Cortex of kidney (tissue), 1 donor: Measurements from ENCODE around the gene AGAP1.

Experiments
- DNase-seq: peaks from one replicate; lab custom pipeline; 2025; lab: John Stamatoyannopoulos, UW

Gene AGAP1

DNA sequence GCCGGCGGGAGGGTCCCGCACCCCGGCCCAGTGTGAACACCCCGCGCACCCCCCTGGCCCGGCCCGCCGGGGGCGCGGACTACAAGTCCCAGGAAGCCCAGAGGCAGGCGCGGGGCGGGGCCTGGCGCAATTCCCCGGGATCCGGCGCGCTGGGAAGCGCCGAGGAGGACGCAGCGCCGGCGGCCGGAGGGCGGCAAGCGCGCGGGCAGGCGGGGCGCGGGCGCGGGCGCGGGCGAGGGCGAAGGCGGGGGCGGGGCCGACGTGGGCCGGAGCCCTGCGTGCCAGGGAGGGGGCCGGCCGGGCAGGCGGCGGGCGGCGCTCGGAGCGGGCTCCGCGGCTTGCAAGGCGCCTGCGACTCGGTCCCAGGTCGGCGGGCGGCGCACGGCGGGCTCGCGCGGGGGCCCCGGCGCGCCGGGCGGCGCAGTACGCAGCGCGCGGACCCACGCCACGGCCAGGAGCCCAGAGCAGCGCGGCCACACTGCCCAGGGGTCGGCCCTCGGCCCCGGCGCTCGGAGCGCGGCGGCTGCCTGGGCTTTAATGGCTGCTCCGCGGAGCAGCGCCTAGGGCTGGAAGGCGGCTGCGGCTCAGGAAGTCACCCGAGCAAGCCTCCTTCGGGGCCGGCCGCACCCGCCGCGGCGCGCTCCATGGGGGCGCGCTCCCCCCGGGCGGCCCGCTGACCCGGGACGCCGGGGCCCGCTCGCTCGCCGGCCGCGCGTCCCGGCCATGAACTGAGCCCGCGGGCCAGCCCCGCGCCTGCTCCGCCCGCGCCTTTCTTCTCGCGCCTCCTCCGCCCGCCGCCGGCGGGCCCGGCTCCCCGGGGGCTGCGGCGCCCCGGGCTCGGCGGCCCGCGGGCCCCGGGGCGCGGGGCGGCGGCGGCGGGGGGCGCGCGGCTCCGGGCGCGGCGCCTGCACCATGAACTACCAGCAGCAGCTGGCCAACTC is at the start of gene AGAP1:
AGAP1 (plus strand) TSS at position 269 of the 941 bp plus-strand sequence.
- no peak for DNase-seq

DNA sequence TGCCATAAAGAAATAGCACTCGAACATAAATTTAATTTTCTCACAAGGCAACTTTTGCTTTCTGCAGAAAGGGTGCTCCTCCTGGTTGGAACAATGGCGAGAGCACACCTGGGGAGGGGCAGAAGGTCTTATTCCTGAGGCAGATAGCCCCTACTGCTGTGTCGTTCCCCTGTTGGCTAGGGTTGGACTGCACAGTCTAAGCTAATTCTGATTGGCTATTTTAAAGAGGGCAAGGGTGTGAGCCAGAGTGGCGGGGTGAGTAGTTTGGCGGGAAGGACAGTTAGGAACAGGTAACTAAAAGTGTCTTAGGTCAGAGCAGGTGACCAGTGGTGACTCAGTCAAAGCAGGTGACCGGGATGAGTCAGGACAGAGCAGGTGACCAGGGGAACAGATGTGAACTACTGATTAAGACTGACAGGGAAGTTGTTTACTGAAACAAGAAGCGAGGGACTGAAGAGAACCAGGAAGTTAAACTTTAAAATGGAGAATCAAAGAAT is 49.7 kb upstream of the AGAP1 start:
- DNase-seq = no peak

DNA sequence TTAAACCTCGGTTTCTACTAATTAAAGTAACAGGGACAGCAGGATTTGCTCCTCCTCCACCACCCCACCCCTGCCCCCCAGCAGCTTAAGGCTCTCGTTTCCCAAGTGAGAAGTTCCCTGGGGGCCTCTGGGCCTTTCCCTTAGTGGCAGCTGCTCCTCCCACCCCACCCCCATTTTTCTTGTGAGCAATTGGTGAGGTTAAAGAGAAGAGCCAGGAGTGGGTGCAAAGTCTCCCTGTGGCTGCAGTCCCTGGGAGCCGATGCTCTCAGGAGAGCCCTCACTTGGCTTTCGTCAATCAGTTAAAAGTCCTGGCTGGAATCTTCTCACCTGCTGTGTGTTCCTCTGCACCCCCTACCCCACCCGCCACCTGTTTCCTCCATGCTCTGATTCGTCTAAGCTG is 48.7 kb upstream of the AGAP1 start:
- DNase-seq = no peak

DNA sequence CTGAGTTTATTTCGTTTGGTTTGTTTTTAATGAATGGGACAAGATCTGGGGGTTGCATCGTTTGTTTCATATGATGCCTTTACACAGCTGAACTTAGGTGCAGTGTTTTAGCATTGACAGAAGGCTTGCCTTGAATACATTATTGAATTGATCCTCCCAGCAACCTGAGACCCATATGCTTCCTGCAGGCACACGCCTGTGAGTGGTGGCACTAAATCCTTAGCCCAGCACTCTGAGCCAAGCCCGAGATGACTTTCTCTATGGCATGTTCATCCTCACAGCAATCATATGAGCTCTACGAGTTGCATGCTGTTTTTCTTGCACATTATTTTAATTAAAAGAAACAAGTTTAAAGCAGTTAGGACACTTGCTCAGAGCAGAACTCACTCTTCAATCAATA is 47.8 kb upstream of the AGAP1 start:
- DNase-seq = no peak

DNA sequence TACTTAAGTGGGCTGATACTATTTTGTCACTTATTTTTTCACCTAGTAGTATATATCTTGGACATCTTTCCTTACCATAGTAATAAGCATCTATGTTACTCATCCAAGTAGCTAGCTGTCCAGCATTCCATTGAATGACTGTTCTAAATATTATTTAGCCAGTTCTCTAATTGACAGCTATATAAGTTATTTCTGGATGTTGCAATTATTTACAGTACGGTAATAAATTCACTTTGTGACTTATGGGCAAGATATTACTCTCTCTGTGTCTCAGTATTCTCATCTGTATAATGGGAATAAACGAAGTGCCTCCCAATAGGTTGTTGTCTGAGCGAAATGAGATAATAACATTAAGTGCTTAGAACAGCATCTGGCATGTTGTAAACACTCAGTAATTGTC is 46.6 kb upstream of the AGAP1 start:
- DNase-seq = no peak

DNA sequence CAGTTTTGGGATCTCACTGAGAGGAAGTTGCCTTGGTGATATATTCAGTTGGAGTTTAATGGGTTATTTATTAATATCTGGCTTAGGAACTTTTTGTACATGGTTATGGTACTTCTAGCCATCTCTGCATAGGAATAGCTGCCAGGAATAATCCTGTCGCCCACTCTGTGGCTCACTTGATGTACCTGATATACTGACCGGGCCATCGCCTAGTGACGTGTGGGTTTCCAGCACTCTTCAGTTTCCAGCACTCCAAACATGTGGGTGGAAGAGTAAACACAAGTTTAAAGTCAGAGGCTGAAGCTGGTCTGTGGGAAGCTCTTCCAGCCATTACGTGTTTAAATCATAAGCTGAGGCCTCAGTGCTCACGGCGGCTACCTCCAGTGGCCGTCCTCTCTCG is 44.3 kb upstream of the AGAP1 start:
- DNase-seq = no peak

DNA sequence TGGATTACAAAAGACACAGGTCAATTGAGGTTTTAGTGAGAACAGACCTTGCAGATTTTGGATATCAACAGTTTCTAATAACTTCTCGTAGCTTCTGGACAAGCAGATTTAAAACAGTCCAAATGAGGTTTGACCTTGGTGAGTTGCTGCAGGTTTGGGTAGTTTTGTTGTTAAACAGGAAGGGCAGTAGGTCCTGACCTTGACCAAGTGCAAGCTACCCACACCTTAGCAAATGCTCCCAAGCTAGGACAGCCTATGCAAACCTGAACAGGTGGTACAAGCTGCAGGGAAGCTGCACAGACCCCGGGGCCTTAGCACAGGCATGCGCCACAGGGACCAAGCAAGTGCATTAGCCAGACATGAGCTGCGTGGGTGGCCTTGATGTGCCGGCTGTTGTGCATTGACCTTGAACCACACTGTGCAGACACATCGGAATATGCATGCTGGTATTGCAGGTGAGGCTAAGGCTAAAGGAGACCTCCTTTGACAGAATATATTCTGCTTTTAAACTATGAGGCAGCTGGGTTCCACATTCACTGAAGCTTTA is 40.2 kb upstream of the AGAP1 start:
- DNase-seq = no peak

DNA sequence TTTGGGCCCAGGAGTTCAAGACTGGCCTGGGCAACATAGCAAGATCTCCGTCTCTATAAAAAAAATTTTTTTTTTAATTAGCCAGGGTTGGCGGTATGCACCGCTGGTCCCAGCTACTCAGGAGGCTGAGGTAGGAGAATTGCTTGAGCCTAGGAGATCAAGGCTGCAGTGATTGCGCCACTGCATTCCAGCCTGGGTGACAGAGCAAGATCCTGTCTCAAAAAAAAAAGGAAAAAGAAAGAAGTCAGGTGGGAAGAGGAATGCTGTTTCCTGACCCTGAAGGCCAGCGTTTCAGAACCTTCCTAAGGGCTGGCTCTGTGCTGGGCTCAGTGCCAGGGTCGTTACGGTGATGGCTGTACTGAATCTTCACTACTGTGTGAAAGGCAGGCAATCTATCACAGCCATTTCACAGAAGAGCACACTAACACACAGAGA is 35.0 kb upstream of the AGAP1 start:
- no peak for DNase-seq

DNA sequence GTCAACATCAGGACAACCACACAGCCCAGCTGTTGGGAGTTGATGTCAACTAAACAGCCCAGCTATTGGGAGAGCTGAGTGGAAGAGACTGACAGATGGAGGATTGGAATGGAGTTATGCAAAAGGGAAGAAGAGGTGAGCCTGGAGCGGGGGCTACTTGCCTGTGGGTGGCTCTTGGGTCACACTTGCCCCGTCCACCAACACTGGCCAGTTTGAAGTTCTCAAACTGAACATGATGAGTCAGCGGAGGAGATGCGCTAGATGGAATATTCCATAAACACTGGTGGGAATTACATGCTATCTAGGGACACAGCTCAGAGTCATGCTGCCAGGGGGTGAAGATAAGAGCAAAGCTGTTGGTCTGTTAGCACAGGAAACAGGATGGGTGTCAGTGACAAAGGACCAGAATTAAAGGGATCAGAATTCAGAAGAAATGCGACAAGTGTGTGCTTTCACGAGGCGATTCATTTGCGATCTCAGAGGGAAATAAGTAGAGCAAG is 33.2 kb upstream of the AGAP1 start:
- DNase-seq = no peak

DNA sequence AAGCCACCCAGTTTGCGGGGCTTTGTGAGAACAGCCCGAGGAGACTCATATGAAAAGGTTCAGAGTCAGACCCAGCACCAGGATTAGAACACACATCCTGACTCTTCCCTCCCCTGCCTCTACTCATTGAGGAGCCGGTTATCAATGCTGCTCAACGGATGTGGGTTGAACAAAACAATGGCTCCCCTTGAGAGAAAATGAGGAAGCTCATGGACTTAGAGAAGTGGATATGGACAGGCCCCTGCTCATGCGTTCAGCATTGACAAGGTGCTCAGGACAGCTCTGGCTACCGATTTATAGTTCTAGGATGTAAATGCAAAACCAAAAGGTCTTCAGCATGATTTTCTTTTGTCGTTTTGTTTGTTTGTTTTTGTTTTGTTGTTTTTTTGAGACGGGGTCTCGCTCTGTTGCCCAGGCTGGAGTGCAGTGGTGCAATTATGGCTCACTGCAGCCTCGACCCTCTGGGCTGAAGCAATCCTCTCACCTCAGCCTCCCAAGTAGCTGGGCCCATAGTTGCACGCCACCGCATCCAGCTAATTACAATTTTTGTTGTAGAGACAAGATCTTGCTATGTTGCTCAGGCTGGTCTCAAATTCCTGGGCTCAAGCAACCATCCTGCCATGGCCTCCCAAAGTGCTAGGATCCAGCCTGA is 32.0 kb upstream of the AGAP1 start:
- no peak for DNase-seq

DNA sequence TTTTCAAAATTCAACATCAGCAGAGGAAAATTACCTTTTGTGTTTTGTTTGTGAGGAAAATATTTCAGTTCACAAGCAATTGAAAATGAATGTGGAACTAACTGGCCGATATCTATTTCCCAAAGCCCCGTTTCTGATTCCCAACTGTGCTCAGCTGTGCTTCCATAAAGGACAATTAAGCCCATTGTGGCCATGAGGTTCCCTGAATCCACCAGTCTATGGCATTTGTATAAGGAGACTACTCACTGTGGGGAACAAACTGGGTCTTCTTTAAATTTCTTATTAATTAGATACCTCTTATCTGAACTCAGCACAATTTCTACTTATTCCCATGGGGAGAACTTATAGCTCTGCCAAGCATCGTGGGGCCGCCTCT is 31.4 kb upstream of the AGAP1 start:
- no peak for DNase-seq

DNA sequence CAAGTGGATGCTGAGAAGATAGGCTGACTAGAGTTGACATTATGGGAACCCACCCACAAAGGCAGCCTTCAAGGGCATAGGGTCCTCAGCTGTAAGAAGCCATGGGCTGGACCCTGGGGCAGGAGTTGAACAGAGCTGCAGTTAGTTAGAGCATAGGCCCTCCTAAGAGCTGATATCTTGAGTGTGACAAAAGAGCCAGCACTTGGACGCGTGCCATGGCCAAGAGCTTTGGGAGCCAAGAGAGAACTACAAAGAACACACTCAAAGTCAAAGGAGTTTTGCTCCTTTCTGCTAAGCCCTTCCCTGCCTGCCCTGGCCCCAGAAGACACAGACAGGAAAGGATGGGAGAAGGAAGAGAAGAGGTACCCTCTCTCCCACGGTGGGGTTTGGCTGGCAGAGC is 29.9 kb upstream of the AGAP1 start:
- no peak for DNase-seq

DNA sequence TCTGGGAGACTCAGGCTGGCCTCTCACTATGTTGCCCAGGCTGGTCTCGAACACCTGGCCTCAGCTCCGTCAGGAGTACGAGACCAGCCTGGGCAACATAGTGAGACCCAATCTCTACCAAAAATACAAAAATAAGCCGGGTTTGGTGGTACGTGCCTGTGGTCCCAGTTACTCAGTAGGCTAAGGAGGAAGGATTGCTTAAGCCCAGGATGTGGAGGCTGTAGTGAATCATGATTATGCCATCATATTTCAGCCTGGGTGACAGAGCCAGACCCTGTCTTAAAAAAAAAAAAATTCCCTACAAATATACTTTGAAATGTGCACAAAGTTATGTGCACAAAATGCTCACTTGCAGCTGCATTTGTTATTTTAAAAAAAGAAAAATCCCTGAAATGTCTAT is 26.3 kb upstream of the AGAP1 start:
- no peak for DNase-seq

DNA sequence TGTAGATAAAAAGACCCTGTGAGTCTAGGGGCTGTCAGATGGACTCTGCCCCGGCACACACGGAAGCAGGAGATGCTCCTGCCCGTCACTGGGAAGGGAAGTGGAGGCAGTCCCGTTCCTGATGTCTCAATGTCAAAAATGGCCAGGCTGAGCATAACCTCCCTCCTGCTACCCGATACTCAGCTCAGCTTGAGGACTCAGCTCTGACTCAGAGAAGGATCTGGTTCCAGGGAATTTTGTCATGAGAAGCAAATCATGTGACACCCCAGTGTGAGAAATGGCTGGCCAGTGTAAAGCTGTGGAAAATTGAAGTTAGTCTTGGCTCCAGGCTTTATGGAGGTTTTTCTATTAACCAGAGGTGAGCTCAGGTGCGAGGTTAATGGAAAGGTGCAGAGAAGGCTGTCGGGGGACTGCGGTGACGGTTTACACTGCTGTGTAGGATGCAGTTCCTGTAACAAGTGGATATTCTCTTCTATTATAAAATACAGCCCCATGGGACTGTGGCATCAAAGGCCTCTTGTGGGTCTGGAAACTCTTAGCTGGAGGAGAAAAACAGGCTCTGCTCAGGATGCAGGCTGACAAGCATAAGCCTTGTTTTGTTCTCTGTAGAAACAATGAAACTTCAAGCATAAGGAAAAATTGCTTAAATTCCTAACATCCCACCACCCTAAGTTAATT is 24.7 kb upstream of the AGAP1 start:
- DNase-seq = no peak

DNA sequence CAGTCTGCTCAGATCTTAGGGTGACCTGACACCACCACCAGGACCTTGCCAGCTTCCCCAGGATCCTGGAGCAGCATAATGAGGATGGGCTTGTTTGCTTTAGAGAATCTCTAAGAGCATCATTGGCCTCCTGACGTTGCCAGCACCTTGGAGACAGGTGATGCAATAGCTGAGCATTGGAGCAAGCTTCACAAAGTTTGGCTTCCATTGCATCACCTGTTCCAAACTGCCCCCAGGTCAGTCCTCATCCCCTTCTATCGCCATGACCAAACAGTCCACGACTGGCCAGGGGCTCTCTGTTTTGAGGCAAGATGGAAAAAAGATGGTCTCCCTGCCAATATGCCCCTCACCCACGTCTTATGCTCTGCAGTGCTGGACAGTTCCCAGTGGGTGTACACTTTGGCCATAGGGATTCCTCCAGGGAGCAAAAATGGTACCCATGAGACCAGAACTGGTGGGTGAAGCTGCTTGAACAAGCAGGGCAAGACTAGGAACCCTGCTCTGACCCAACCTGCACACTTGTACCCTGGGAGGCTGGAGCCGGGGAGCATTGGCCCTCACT is 22.6 kb upstream of the AGAP1 start:
- DNase-seq = no peak

DNA sequence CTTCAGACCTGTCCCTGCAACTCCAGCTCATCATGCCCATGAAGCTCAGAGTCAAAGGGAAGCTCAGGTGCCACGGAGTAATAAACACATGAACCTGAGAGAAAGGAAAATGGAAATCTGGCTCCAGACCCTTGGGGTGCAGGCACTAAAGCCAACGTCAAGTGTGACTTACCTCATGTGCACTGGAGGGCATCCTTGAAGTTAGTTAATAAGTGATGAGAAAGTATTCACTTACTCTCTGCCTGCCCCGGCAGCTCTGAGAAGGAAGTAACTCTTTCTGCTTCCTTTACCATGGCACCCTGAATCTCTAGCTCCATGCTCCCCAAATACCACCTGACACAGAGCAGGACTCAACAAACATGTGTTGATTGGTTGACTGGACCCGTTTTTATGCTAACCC is 21.4 kb upstream of the AGAP1 start:
- no peak for DNase-seq

DNA sequence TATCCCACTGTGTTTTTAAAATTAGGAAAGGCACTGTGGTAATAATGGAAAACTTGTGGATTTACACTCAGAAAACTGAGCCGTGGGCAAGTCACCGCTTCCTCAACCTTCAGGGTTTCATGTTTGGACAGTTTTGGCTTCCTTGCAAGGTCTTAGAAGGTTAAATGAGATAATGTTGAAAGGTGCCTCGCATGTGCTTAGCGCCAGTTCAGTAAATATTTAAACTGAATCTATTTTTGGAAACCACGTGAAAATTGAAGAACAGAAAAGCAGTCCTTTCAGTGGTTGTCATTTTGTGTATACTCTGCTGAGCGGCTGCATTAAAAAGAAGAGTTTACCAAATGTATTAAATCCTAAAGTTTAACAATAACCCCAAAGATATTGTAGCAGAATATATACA is 15.2 kb upstream of the AGAP1 start:
- DNase-seq = no peak

DNA sequence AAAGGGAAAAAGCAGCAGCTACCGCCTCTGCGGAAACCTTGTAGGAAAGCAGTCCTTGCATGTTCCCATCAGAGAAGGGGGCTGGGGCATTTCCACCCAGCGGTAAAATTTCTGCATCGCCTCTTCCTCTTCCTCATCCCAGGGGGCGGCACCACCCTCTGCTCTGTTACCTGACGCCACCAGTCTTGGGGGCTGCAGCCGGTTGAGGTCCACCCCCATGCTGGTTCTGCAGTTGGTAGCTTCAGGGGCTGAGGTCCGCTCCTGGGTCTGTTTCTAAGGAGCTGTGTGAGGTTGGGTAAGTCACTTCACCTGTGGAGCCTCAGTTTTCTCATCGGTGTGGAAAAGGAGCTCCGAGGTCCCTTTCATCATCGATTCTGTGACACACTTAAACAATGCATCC is 14.2 kb upstream of the AGAP1 start:
- no peak for DNase-seq

DNA sequence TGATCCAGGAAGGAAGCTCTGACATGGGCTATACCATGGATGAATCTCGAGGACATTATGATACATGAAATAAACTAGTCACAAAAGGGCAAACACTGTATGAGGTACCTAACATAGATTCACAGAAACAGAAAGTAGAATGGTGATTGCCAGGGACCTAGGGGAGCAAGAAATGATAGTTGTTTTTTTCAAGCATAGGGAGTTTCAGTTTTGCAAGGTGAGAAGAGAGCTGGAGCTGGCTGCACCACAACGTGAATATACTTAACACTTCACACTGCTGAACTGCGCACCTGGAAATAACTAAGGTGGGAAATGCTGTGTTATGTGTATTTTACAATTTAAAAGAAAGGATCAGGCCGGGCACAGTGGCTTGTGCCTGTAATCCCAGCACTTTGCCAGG is 13.2 kb upstream of the AGAP1 start:
- DNase-seq = no peak

DNA sequence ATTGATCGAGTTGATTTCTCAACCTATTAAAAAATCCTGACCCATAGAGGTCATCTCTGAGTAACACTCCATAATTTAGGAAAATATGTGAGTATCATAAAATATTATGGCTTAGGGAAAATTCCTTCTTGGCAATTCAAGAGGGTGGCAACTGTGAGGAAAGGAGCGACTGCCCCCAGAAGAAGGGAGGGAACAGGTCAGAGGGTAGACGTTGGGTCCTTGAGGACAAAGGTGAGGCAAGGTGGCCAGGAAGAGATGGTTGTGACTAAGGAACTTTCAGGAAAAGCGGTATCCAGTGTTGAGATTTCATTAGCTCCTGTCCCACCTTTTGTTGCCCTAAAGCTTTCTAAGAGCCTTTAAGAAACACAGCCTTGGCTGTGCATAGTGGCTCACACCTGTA is 10.5 kb upstream of the AGAP1 start:
- DNase-seq = no peak

DNA sequence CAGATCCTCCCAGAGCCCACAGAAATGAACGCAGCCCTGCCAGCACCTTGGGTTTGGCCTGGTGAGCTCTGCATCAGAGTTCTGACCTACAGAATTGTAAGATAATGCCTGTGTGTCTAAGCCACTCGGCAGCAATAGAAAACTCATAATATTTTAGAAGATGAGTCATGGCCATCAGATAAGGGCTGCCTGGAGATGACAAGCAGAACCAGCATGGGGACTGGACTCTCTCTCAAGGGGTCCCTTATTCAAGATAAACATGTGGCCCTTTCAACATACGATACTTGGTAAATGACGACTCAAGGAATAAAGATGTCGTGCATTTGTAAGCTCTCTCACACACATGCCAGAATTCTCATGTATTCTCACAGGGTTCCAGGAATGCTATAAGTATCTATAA is 8.5 kb upstream of the AGAP1 start:
- DNase-seq = no peak

DNA sequence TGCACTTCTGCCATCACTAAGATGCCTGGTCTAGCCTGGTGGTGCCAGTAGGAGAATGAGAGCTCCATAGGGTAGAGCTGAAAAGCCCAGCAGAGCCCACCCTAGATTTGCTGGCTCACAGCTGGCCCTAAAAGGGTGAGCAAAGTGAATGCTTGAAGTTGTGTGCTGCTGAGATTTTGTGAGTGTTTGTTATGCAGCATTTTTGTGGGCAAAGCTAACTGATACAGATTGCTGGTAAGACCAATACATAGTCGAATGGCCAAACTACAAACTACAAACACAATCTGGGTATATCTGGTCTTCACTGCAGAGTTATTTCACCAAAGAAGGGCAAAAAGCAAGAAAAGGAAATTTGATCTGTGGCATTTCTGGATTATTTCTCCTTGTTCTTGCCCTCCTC is 7.1 kb upstream of the AGAP1 start:
- DNase-seq = no peak
